ENCODE measurements around the gene PLCL2.

The PLCL2 gene

DNA sequence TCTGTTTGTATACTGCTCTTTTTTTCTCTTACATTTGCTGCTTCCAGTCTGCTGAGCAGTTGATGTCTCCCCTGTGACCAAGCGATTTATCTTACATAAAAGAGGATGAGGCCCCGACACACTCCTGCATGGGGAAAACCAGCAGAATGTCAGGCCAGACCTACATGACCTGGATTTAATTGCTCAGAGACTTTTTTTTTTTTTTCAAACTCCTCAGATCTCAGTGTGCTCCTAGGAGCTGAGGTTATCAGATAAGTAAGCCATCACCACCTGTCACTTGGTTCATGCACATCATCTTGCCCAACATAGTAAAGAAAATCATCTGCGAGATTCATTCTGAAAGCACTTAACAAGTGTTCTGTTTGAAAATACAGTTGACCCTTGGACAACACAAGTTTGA, 163.1 kb downstream of the PLCL2 start:
- FAIRE-seq, result no peak

DNA sequence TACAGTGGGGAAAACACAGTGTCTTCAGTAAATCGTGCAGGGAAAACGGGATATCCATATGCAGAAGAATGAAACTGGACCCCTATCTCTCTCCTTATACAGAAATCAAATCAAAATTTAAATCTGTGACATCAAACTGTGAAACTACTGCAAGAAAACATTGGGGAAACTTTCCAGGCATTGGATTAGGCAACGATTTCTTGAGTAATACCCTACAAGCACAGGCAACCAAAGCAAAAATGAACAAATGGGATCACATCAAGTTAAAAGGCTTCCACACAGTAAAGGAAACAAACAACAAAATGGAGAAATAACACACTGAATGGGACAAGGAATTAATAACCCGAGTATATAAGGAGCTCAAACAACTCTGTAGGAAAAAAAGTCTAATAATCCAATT, 165.3 kb downstream of the PLCL2 start:
- no peak for FAIRE-seq

DNA sequence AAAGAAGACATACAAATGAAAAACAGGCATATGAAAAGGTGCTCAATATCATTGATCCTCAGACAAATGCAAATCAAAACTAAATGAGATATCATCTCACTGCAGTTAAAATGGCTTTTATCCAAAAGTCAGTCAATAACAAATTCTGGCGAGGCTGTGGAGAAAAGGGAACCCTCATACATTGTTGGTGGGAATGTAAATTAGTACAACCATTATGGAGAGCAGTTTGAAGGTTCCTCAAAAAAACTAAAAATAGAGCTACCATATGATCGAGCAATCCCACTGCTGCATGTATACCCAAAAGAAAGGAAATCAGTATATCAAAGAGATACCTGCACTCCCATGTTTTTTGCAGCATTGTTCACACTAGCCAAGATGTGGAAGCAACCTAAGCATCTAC, 165.8 kb downstream of the PLCL2 start:
- FAIRE-seq, result no peak

DNA sequence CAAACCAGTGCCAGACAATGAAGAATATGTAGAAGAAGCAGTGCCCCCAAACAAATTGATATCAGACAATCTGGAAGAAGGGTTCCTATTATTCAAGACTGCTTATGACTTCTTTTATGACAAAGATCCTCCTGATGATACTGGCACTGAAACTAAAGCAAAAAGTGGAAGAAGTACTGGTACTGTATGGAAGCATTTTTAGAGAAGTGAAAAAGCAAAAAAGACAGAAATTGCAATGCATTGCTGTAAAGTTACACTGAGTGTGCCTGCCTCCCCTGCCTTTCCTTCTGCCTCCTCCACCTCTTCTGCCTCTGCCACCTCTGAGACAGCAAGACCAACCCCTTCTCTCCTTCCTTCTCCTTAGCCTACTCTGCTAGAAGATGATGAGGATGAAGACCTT, 167.6 kb downstream of the PLCL2 start:
- no peak for FAIRE-seq

DNA sequence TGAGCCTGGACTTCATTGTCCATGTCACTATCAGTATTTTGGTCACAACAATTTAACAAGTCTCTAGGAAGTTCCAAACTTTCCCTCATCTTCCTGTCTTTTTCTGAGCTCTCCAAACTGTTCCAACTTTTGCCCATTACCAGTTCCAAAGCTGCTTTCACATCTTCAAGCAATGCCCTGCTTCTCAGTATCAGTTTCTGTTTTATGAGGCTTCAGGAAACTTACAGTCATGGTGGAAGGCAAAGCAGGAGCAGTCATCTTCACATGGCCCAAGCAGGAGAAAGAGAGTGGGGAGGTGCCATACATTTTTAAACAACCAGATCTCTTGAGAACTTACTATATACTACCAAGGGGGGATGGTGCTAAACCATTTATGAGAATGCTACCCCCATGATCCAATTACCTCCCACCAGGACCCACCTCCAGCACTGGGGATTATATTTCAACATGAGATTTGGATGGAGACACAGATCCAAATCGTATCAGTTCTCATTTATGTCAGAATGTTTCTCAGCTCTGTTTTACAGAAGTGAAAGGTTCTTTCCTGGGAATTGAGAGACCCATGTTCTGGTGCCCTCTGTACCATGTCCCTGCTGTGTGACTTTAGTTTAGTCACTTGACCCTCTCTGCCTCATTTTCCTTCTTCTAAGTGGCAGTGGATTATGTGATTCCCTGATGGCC, 169.7 kb downstream of the PLCL2 start:
- FAIRE-seq, result no peak

DNA sequence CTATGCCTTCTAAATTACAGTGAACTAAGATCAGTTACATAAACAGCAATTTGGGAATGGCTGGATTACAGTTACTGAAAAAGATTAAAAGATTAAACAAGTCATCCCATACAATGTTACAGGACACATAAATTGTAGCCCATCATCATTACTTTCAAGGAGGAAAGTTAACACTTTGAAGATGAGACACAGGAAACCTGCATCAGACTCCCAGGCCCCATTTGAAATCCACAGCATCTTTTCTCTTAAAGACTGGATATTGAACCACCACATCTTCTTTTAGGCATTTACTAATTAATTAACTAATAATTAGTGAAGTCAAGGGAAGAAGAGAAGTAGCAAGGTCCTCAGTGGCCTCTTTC, 170.2 kb downstream of the PLCL2 start:
- no peak for FAIRE-seq

DNA sequence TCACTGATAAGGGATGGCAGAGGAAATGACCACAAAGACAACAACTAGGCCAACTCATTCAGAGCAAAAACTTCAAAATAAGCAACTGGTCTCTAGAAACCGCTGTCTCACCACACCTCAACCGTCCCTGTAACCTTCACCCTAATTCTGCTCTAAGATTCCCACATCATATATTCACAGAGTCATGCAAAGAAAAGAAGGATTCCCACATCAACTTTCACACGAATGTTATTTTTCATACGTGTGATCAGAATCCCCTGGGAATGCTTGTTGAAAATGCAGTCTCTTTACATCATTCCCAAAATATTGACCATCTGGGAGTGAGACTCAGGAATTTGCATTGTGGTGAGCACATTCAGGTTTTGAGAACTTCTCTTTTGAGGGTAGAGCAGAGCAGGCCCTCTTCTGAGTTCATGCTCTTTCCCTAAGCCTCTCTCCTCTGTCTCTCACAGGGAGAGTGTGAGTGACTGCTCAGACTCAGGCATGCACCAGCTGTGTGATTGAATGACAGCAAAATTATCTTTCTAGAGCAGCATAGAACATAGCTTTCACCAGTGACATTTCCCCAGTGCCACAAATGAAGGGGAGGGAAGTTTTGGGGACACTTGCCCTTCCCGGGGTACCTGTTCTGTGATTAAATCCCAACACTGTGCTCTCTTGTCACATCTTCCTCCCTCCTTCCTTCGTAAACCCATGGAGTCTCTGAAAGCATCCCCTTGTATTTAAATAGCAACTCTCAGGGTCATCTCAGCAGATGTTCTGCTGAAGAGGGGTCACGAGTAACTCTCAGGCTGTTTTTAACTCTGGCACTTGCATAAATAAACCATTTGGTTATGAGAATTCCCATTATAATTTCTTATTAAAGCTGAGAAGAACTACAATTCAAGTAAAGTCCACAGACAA, 170.9 kb downstream of the PLCL2 start:
- FAIRE-seq, result no peak

DNA sequence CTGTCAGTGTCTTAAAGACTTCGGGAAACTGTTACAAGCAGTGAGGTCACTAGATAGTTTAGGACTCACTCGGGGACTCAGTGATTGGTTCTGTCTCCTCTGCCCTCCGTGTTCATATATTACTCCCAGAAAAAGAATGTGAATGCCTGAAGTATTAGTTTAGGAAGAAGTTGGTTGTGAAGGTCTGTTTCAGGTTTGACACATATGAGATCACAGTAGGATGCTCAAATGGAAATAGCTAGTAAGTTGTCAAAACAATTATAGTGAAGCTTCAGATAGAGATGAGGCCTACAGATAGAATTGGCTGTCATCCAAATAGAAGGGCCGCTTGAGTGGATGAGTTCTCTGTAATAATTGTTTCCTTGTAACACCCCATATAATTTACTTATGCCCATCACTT, 172.6 kb downstream of the PLCL2 start:
- FAIRE-seq, result no peak

DNA sequence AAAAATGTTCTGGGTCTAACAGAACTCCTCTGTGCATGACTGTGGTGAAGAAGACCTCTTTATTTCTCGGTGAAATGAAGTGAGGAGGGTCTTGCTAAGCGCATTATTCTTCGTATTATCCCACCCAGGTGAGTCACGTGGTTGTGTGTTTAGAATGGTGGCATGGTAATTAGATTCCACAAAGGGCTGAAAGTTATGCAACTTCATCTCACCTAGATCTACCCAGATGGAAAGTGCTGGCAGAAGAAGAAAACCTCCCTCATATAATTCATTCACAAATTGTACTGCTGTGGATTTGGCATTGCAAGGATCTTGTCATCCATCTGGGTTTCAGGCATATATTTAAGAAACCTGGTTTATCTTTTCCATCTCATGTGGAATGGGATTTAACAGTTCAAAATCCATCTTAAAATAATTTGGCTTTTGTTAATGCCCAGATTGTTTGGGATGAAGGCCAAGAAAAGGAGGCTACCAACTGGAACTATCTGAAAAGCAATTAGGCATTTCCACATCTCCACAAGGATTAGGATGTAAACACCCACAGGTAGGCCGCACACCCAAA, 175.3 kb downstream of the PLCL2 start:
- FAIRE-seq, result no peak

DNA sequence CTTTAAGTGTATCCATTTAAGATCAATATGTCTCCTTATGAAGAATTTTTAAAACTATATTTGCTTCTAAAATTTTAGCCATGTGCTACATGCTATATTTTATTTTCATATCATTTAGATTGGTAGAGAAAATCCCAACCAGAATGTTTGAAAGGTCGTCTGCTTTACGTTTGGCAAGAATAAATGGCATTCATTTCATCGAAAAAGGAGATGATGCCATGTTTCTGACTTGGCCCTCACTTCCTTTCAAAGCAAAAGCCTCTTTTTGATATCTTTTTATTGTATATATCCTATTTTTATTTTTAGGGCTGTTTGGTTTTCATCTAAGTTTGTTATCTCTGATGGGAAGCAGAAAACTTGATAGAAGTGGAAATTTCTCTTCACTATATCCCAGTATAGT, 176.2 kb downstream of the PLCL2 start:
- FAIRE-seq, result no peak

DNA sequence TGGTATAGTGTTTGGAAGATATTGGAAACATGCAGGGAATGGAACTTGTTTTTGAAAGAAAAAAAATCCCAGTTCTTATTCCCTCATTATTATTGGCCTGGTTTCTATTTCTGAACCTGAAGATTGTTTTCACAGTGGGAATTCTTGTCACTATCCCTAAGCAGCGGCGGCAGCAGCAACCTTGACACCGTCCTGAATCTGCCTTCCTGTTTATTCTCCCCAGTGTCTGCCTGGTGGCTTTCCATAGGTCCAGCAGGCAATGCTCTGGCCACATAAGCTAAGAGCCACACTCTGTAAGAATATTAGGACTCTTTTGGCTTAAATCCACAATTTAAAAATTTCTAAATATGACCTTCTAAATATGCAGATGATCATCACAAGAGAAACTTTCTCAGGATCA, 178.0 kb downstream of the PLCL2 start:
- no peak for FAIRE-seq

DNA sequence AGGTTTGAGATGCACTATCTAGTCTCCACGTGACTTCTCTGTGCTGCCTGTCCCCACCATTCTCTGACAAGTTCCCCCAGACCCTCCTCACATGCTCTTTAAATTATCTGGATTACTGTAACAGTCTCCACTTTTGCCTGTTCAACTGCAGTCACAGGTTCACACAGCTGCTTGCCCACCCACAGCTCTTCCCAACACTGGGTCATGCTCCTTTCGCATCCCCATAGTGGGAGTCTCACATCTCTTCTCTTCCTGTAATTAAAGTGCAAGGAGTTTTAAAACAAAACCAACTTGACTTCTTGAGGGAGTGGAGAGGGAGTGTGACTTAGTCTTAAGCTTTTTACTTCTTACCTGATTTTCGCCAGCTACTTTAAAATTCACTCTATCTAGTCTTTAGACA, 178.8 kb downstream of the PLCL2 start:
- FAIRE-seq, result peak; percentile 68

DNA sequence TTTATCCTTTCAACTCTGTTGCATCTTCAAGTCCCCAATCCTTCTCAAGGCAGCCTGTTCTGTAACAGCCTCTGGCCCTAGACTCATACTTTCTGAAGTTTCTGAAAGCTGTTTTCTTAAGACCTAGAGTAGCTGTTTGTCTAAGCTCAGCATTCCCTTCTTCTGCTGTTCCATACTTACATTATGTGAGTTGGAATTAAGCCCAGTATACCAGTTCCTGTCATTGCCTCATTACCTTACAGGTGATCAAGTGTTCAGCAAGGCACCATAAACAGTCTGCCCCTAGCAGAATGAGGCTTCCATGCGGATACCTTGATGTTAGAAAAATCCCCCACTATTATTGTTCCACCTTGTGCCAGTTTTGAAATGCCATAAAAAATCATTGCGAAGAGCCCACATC, 180.6 kb downstream of the PLCL2 start:
- FAIRE-seq, result no peak

DNA sequence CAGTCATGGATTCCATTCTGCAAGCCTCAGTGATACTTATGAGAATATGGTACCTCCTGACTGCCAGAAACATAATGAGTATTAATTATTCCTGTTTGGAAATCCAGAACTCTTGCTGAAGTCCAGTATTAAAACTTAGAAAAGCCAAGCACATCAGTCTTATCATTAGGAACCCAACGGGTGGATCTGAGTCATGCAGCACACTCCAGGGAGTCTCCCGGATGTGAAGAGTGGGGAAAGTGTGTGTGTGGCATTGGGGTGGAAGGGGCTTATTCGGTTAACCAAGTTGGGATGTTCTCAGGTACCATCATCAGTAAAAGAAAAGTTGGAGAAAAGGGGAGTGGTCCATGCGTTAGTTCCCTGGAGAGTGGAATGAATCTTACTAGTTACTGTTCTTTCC, 181.1 kb downstream of the PLCL2 start:
- no peak for FAIRE-seq

DNA sequence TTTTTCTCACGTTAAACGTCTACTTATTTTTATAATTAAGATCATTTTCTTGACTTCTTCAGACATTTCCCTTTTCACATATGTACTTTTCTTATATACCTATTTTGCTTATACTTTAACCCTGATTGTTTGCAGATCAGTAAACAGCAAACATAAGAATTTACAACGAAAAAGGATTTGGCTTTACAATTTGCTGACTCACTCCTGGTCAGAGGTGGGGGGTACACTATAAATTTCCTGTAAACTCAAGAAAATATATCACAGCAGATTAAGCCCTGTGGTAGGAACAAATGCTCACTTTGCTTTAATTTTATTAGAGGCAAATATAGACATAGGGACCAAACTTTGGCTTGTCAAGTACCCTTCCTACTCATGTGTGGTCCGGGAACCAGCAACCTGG, 185.0 kb downstream of the PLCL2 start:
- FAIRE-seq, result no peak

DNA sequence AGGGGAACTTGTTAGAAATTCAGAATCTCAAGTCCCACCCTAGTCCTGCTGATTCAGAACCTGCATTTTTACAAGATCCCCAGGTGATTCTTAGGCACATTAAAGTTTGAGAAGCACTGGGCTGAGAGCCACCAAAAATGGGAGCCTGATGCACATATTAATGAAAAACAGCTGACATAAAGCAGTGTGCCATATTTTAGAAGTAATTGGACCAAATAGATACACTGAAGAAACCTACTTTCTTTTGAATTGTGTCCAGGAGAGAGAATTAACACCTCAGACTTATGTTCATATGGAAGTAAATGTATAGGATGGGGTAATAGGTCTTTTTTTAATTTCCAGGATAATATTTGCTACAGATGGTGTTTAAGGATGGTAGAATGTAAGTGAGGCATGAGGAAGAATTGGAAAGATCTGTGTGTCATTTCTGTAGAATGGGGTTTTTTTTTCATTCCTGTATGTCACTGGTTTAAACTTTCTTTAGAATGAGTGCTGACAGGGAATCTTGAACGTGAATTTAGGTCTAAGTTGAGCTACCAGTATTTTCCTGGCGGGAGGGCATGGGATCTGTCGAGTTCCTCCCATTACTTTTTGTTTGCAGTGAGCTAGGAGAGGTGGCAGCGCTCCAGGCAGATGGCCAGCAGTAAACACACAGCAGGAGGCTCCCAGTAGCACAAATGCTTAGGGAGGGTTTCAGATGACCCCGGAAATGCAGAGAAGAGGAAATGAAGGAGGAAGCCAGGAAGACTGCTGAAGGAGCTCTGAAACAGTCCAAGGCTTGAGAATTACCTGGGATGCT, 185.6 kb downstream of the PLCL2 start:
- no peak for FAIRE-seq

DNA sequence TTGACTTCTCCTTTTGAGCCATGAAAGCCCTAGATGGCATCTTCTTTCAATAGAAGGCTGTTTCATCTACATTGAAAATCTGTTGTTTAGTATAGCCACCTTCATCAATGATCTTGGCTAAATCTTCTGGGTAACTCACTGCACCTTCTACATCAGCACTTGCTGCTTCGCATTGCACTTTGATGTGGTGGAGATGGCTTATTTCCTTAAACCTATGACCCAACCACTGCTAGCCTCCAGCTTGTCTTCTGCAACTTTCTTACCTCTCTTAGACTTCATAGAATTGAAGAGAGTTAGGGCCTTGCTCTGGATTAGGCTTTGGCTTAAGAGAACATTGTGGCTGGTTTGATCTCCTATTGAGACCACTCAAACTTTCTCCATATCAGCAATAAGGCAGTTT, 189.8 kb downstream of the PLCL2 start:
- no peak for FAIRE-seq

DNA sequence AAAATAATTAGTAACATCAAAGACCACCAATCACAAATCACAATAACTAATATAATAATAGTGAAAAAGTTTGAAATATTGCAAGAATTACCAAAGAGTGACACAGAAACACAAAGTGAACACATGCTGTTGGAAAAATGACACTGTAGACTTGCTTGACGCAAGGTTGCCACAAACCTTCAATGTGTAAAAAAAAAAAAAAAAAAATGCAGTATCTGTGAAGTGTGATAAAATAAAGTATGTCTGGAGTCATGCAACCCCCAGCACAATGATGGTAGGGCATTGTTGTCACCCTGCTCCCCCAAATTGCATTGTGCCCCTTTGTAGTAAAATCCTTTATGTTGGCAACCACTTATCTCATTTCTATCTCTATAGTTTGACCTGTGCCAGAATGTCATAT, 190.6 kb downstream of the PLCL2 start:
- no peak for FAIRE-seq

DNA sequence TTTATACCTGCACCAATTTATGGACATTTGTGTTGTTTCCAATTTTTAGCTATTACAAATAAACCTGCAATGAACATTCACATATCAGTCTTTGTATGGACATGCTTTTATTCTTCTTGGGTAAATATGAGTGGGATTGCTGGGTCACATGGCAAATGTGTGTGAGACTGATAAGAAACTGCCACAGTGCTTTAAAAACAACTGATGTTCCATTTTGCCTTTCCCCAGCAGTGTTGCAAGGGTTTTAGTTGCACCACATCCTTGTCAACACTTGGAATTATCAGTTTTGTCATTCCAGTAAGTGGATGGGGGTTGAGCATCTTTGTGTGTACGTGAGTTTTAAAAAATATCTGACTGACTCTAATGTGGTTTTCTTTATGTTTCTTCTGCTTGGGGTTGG, 191.2 kb downstream of the PLCL2 start:
- FAIRE-seq, result no peak

DNA sequence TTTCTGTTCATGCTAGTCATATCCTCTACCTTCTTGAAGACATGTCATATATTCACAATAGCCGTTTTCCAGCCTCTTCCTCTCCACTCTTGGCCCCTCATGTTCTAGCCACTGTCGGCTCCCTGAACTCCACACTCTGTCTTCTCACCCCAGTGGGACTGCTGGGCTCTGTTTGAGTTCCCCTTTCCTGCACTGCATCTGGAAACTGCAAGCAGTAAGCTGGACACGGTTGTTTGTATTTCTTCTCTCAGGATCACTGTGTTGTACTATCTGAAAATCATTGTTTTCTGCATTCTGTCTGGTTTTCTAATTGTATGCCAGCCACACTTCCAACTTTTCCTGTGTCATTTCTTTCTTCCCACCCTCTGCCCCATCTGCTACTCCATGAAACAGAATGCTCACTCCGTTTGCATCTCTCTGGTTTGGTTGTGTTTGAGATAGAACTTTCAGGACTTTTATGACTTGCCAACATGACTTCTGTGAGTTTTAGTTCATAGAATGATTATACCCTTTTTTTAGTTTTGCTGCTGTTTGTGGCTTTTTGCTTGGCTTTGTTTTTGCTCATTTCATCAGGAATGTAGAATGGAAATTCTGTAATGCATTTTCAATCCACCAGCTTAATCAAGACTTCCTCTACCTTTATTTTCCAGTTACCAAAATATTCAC, 192.3 kb downstream of the PLCL2 start:
- no peak for FAIRE-seq

DNA sequence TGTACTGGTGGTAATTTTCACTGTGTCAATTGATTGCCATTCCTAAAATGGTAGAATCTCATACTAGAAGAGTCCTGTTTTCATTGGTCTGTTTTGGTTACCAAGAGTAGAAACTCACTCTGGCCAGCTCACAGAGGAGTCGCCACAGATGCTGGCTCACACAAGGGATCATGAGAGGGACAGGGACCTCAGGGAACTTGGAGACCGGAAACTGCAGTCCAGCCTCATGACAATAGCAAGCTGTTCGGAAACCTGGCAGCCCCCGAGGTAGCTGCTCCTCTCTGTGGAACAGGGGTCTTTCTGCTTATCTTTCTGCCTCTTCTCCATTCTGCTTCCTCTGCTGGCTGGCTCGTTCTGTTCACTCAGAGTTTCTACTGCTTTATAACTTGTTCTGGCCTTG, 192.9 kb downstream of the PLCL2 start:
- no peak for FAIRE-seq

DNA sequence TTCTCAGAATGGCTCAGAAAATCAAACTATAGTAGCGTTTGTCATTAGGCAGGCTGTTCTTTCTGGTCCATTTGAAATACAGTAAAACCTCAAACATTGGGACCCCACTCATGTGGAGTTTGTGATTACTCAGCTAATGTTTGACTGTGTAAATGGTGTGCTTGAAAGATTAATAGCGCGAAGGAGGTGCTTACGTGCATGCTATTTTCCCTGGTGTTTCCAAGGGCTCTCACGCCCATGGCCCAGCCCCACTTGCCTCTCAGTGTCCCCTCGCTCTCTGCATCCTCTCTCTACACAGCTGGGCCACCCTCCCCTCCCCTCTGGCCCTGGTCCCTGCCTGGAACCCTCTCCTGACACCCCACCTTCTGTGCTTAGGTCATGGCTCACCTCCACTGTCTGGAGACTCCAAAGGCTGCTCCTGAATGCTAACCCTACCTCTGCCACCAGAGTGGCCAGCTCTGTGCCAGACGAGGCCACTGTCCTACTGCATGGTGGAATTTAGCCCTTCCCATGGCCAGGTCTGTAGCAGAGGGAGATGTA, 194.2 kb downstream of the PLCL2 start:
- no peak for FAIRE-seq

DNA sequence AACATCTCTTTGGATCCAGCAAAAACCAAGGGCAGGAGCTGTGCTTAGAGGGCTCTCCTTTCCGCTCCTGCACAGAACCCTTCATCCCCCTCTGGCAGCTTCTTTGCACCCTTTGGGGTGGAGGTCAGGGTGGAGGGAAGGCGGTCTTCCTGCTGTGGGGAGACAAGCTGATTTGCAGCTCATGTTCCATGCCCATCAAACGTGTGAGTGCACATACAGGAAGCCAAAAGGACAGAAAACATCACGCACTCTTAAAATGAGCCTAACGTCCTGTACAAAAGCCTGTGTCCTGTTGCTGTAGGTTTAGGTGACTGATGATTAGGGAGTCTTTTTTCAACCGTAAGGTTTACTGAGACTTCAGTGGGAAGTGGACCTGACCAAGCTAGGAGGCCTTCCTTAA, 195.2 kb downstream of the PLCL2 start:
- FAIRE-seq, result no peak

Measured in endometrium (tissue), 2 donors.